Measurements from ENCODE around the gene CDH18.

- TF ChIP-seq CTCF (IDR thresholded peaks at IDR 0.05) (no peak), POLR2A (IDR thresholded peaks at IDR 0.05) (no peak)
Measured at GRCh38 chr5:19930451-19930850, 57.5 kb downstream of the CDH18 start.

All from uterus (tissue), 2 donors.